Measurements from ENCODE around the gene OLFM4.

DNA sequence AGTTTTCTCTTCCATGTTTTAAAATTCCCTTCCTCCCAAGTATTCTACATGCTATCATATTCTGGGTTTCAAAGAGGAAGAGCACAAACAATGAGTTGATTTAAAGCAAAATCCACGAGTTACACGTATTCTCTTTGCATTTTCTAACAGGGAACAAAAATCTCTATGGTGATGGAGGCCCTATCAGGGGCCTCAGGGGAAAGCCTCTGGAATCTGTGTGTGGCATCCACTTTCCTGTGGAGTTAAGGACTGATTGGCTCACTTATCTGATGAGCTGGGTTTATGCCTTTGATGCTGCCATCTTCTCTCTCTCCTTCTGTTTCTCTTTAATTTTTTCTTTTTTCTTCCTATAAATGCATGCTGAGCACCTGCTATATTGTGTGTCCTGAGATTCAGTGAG, 14.8 kb downstream of the OLFM4 start:
- TF ChIP-seq, protein P1, sequence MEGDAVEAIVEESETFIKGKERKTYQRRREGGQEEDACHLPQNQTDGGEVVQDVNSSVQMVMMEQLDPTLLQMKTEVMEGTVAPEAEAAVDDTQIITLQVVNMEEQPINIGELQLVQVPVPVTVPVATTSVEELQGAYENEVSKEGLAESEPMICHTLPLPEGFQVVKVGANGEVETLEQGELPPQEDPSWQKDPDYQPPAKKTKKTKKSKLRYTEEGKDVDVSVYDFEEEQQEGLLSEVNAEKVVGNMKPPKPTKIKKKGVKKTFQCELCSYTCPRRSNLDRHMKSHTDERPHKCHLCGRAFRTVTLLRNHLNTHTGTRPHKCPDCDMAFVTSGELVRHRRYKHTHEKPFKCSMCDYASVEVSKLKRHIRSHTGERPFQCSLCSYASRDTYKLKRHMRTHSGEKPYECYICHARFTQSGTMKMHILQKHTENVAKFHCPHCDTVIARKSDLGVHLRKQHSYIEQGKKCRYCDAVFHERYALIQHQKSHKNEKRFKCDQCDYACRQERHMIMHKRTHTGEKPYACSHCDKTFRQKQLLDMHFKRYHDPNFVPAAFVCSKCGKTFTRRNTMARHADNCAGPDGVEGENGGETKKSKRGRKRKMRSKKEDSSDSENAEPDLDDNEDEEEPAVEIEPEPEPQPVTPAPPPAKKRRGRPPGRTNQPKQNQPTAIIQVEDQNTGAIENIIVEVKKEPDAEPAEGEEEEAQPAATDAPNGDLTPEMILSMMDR (IDR thresholded peaks at IDR 0.05): no peak
- TF ChIP-seq POLR2A (IDR thresholded peaks at IDR 0.05) (no peak), EP300 (IDR thresholded peaks at IDR 0.05) (no peak)
